HG03442 (cell line): ENCODE data around the gene NTM.
A peak's percentile ranks its signal among the peaks of the same experiment; 100 is the strongest.

ENCODE experiments used
- ATAC-seq: cut with Tn5 transposase; IDR thresholded peaks from one replicate; pipeline ENCODE4 v1.9.1; 2021; ENCODE audit warnings: mild to moderate bottlenecking, moderate library complexity; ENCODE audit not compliant: unreplicated experiment

Gene NTM

GRCh38 chr11:131632971-131633370 lies 262.6 kb downstream of the NTM start:
- no peak for ATAC-seq

DNA sequence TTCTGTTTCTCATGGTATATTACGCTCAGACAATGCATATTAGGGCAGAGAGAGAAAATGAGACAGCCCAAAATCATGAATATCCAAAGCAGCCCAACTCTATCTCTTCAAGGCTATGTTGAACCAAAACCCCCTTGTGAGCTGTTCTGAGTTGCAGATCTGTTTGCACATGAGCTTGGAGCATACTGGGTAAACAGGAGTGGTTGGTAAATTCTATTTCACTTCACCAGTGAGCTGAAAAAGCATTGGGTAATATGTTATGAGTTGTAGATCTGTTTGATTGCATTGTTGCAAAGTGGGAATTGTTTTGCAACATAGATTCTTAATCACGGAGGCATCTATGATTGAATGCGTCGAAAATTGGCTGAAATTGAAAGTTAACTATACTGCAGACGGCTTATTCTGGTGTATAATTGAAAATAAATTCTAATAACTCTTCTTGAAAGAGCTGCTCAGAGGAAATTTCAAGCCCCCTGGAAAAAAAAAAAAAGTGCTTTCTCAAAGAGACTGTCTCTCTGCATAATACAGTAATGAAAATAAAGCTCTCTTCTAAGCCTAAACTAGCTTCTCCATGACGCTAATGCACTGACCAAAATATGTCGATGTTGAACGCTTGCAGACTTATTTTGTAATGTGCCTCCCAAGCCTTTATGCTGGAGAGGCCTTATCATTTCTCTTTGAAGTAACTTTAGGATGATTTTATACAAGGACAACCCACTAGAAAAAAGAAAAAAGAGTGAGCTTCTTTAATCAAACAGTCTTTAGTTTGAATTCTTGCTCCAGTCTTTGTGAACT lies 263.7 kb downstream of the NTM start:
- ATAC-seq, result no peak

- ATAC-seq, result no peak
Measured at GRCh38 chr11:131637469-131638175, 267.2 kb downstream of the NTM start.

- ATAC-seq, result no peak
Measured at GRCh38 chr11:131638889-131639288, 268.5 kb downstream of the NTM start.

DNA sequence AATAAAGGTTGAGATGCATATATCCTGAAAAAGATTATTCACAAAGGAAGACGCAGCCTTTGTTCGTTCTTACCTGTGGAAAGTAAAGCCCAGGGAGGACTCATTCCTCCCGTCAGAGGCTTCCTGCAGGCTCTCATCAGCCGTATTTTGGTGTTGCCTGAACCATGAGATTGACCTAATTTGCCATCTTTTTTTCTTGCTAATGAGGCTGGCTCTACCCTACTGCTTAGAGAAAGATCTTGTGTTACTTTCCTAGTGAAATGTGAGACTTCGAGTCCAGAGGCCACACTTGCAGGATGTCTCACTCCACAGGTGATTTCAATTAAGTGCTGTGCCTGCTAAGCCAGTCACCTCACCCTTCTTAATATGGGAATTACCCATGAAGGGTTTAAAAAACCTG lies 269.9 kb downstream of the NTM start:
- no peak for ATAC-seq

DNA sequence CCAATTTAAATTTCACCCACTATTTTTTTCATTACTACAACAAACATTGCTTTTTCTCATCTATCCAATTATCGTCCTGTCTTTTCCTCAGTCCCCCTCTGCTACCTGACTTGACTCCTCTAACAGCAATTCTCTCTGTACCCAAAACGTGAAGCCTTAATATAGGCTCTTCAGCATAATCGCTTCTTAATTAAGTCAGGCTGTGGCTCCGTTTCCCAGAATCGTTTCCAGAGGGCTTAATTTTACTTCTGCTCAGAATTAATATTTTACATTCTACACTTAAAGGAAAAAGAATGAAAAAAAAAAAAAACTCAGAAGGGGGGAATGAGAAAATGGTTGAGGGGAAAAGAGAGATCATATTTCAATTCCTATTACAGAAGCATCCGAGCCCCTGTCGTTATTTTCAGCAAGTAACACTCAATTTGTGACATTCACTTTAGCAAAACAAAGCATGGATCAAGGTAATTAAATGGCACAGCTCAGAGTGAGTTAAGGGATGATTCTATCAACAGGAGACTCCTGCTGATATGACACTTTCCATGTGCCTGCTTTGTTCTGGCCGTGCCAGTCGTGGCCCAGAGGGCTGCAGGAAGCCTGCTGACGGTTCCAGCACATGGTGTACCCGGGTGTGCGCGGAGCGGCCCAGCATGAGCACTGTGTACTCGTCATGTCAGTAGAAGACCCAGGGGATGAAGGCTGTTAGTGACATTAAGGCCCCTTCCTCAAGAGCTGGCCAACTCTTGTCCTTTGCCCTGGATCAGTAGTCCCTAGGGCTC lies 272.5 kb downstream of the NTM start:
- ATAC-seq, result no peak

- ATAC-seq, result peak; percentile 54
Measured at GRCh38 chr11:131644204-131644795, 273.9 kb downstream of the NTM start.

DNA sequence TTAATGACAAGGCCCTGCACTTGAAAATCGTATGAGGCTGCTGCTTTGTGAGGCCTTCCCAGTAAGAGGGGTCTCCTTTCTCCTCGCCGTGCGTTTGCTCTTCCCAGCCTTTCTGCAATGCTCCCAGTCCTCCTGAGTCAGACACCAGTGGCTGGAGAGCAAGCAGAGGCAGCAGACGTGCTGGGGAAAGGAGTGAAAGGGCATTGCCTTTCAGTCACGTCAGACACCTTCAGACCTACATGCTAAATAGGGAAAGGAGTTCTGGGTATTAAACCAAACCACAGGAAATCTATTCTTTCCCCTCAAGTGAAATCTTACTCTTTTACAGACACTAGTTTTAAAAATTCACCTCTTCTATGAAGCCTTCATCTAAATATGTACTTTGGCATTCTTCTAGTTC lies 274.8 kb downstream of the NTM start:
- ATAC-seq, result no peak

DNA sequence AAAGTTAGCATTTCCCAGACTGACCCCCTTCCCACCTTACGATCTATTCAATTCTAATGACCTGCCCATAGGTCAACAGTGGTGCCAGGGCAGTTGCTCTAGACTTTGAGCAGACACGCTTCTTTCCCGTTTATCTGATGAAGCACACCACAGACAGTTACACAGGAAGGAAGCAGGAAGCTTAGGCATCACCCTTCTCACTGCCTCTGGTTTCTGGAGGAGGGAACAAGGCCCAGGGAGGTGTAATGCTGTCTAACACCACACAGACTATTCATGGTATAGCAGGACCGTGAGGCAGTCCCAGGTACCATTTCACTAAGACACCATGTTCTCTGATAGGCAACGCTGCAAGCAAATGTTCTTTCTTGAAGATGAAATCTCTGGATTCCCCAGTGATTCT lies 279.4 kb downstream of the NTM start:
- no peak for ATAC-seq

GRCh38 chr11:131652231-131652630 lies 281.8 kb downstream of the NTM start:
- no peak for ATAC-seq

DNA sequence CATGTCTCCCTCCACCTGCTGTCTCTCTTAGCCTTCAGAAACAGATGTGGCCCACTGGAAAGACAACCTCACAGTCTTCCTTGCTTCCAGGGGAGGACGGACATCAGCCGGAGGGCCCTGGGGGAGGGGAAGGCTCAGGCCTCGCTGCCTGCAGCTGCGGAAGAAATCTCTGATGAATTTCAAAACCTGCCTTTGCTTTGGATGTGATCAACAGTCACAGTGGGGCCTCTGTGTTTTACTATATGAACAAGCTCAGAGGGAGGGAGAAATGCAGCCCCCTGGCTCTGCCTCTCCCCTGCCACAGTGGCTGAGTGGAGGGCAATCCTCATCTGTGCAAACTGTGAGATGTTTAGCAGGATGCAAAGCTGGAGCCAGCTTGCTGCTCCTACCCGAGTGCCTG lies 282.8 kb downstream of the NTM start:
- no peak for ATAC-seq

- ATAC-seq, result no peak
Measured at GRCh38 chr11:131654849-131655248, 284.4 kb downstream of the NTM start.

DNA sequence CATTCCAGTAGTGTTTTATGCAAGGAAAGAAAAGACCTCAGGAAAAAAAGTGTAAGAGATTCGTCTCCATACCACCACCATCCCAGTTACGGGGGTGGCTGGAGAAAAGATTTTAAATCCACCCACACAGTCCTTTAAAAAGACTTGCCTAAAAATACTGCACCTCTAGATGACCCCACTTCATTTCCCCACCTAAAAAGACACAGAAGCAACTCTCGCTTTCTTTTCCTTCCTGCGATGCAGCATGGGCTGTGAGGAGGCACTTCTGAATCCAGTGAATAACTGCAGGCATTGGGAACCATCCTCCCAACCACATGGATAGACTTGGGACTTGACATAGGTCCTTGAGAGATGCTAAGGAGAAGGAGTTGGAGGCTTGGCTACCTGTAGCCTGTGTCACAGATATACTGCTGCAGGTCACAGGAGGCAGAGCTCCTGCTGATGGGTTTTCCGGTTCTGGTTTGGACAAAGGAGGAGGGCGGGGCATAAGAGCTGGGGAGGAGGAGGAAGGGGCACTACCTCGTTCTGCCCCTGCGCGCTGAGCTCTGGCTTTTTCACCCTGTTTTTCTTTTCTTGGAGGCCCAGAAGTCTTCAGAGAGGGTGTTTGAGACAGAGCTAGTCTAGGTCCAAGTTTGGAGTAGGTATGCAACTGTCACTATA lies 285.9 kb downstream of the NTM start:
- ATAC-seq, result no peak

DNA sequence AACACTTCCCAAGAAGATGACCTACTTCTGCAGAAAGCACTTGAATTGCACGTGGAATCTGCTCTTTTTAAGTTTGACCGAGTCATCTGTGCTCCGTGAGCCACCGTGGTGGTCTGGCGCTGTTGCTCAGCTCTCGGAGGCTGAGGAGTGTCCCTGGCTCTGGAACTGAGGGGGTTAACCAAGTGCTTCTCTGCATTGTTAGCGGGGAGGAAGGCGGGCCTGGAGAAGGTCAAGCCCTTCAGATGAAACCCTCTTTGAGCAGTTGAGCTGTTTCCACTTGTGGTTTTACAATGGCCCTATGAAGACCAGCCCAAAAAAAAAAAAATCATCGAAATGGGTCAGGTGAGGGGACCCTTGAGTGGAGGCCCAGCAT lies 286.4 kb downstream of the NTM start:
- ATAC-seq, result no peak

GRCh38 chr11:131658414-131658813 lies 288.0 kb downstream of the NTM start:
- ATAC-seq, result no peak

GRCh38 chr11:131658952-131659351 lies 288.5 kb downstream of the NTM start:
- peak; percentile 85 for ATAC-seq

GRCh38 chr11:131659931-131660330 lies 289.5 kb downstream of the NTM start:
- no peak for ATAC-seq

DNA sequence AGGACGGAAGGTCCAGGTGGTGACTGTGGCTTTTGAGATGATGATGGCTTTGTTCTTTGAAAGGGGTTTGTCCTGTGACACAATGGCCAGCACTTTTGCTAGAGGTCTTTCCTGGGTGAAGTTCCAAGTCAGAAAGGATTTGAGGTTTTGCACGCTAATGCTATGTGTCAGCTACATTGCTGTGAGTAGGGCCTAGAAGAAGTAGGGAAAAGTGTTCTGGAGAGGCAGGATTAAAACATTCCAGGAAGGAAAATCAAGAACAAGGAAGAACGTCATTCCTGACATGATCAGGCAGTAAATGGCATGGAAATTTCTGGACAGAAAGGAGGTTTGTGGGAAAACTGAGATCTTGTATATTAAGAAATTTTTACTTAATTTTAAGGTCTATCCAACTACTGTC lies 290.7 kb downstream of the NTM start:
- no peak for ATAC-seq

DNA sequence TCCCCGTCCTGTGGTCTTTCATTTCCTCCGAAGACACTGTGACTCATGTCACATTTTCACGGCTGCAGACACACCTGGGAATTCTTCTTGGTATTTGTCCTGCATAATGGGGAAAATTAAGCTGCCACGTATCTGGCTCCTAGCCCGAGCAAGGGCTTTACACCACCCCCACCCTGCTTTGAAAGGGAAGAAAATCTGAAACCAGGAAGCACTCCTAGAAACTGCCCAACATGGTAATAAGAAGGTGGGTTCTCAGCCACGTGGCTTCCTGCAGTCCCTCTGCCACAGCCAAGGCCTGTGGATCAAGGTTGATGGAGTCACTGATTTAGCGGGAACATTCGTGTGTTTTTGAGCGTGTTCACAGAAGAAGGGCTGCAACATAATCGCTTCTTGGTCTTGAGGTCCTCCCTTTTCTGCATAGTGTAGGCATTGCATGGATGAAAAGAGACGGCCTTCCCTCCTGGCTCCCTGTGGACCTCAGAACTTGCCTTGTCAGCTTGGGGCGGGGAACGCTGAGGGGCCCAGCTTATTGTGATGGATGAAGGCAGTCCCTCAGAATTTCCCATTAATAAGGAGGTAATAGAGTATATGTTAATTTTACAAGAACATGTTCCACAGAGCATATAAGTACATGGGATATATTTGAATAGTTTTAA lies 292.0 kb downstream of the NTM start:
- ATAC-seq, result no peak

- no peak for ATAC-seq
Measured at GRCh38 chr11:131662993-131663392, 292.6 kb downstream of the NTM start.
